SK-N-SH (cell line): ENCODE data around the gene ZNF516. TPM values are rescaled to one million over a fixed set of nuclear protein-coding genes. Genes with fewer than 3 reads are reported as not detected.

Experiments used
- CTCF ChIA-PET: fragments of 300-600, 350-600 bp; formaldehyde crosslinking; extraction: SDS; loops from one replicate; lab custom pipeline; 2021; lab: Yijun Ruan, JAX
- POLR2A ChIA-PET: fragments of 350-600 bp; sonication (Branson Sonifier 250); formaldehyde crosslinking; extraction: SDS; loops from one replicate; lab custom pipeline; 2020; ENCODE audit warnings: antibody characterized with exemption, inconsistent platforms; lab: Yijun Ruan, JAX
- DNase-seq: peaks from one replicate; pipeline ENCODE4 v3.0.0; 2012
- H2AFZ ChIP-seq: fragments of 200-600 bp; sonication (generic); 2 replicates; pipeline ENCODE4 v1.8.1; 2016; ENCODE audit warnings: antibody characterized with exemption, mild to moderate bottlenecking, low read depth
- H3F3A ChIP-seq: fragments of 200-600 bp; sonication (generic); replicated peaks from 2 replicates; pipeline ENCODE3; 2016; ENCODE audit warnings: antibody characterized with exemption, mild to moderate bottlenecking; ENCODE audit not compliant: insufficient read depth
- H3K27ac ChIP-seq, 2 experiments: fragments of 200-500 bp in 1 of 2; fragments of 200-600 bp in 1 of 2; sonication (Bioruptor generic) in 1 of 2; sonication (generic), shearing (Covaris generic) in 1 of 2; 2 replicates each; pipeline versions ENCODE4 v1.5.1 to v1.6.1; 2014 to 2016; ENCODE audit warnings: low read depth in 2 of 2, inconsistent platforms in 1 of 2, low read length in 1 of 2, mild to moderate bottlenecking in 1 of 2, mixed read lengths in 1 of 2
- H3K27me3 ChIP-seq: fragments of 200-600 bp; sonication (generic), shearing (Covaris generic); 2 replicates; pipeline ENCODE4 v1.6.1; 2016; ENCODE audit warnings: mixed run types; ENCODE audit not compliant: insufficient read depth
- H3K36me3 ChIP-seq, 2 experiments: fragments of 200-500 bp in 1 of 2; fragments of 200-600 bp in 1 of 2; sonication (Bioruptor generic) in 1 of 2; sonication (generic) in 1 of 2; replicated peaks in 1 of 2; 2 replicates each; pipeline versions ENCODE3 to v1.5.1; 2014 to 2016; ENCODE audit warnings: low read length in 1 of 2, mild to moderate bottlenecking in 1 of 2; ENCODE audit not compliant: insufficient read depth in 2 of 2, control insufficient read depth in 1 of 2
- H3K4me1 ChIP-seq, 2 experiments: fragments of 200-500 bp in 1 of 2; fragments of 200-600 bp in 1 of 2; sonication (Bioruptor generic) in 1 of 2; sonication (generic), shearing (Covaris generic) in 1 of 2; 2 replicates each; pipeline versions ENCODE4 v1.5.1 to v1.6.1; 2014 to 2016; ENCODE audit warnings: low read depth in 1 of 2, low read length in 1 of 2, mixed run types in 1 of 2; ENCODE audit not compliant: insufficient read depth in 2 of 2, control insufficient read depth in 1 of 2
- H3K4me2 ChIP-seq: fragments of 200-600 bp; sonication (generic), shearing (Covaris generic); 2 replicates; pipeline ENCODE4 v1.6.1; 2017; ENCODE audit warnings: mixed run types
- H3K4me3 ChIP-seq, 2 experiments: fragments of 200-500 bp in 1 of 2; fragments of 200-600 bp in 1 of 2; sonication (Bioruptor generic) in 1 of 2; sonication (generic), shearing (Covaris generic) in 1 of 2; 2 replicates each; pipeline versions ENCODE4 v1.5.1 to v1.8.1; 2014 to 2016; ENCODE audit warnings: low read depth in 2 of 2, inconsistent platforms in 1 of 2, low read length in 1 of 2, mild to moderate bottlenecking in 1 of 2, mixed read lengths in 1 of 2, moderate library complexity in 1 of 2
- H3K79me2 ChIP-seq: fragments of 200-600 bp; sonication (generic); 2 replicates; pipeline ENCODE4 v1.8.1; 2017; ENCODE audit warnings: mild to moderate bottlenecking; ENCODE audit not compliant: insufficient read depth
- H3K9ac ChIP-seq: fragments of 200-600 bp; sonication (generic); 2 replicates; pipeline ENCODE4 v1.6.1; 2017; ENCODE audit warnings: mixed run types
- H3K9me2 ChIP-seq: fragments of 200-600 bp; sonication (generic); 2 replicates; pipeline ENCODE4 v1.6.1; 2017; ENCODE audit warnings: mixed run types
- H3K9me3 ChIP-seq: fragments of 200-600 bp; sonication (generic); 2 replicates; pipeline ENCODE4 v1.6.1; 2017; ENCODE audit warnings: mixed run types, mild to moderate bottlenecking, moderate library complexity
- H4K20me1 ChIP-seq: fragments of 200-600 bp; sonication (generic); 2 replicates; pipeline ENCODE4 v1.6.1; 2017; ENCODE audit warnings: mild to moderate bottlenecking, mixed run types; ENCODE audit not compliant: insufficient read depth
- CHD2 ChIP-seq: fragments of 150-350 bp; IDR thresholded peaks from 2 replicates; pipeline ENCODE4 v1.6.1; 2018; ENCODE audit warnings: low read length; ENCODE audit not compliant: partially characterized antibody
- EP300 ChIP-seq, 2 experiments: IDR thresholded peaks; 2 replicates each; pipeline versions ENCODE4 v1.4.0 to v1.6.1; 2012; ENCODE audit warnings: borderline replicate concordance in 1 of 2, low read depth in 1 of 2, low read length in 1 of 2
- EZH2phosphoT487 ChIP-seq: fragments of 200-600 bp; sonication (generic); IDR thresholded peaks from 2 replicates; pipeline ENCODE4 v1.6.1; 2017; ENCODE audit warnings: low read depth, mixed run types, mild to moderate bottlenecking, antibody characterized with exemption, moderate library complexity, borderline replicate concordance
- FOXJ3 ChIP-seq: sonication (generic); formaldehyde crosslinking; IDR thresholded peaks from 2 replicates; pipeline ENCODE4 v1.5.1; 2020; ENCODE audit warnings: mild to moderate bottlenecking, missing genetic modification reagents
- GABPA ChIP-seq: IDR thresholded peaks from 2 replicates; pipeline ENCODE4 v1.4.0; 2012; ENCODE audit warnings: low read depth, mild to moderate bottlenecking
- GATA2 ChIP-seq: sonication (generic); formaldehyde crosslinking; IDR thresholded peaks from 2 replicates; pipeline ENCODE4 v1.5.0; 2020; ENCODE audit warnings: mild to moderate bottlenecking, missing genetic modification reagents
- MEF2A ChIP-seq: IDR thresholded peaks from 2 replicates; pipeline ENCODE4 v1.4.0; 2012; ENCODE audit warnings: low read depth, borderline replicate concordance
- MXI1 ChIP-seq: IDR thresholded peaks from 2 replicates; pipeline ENCODE4 v1.6.1; 2012; ENCODE audit warnings: mild to moderate bottlenecking, low read depth, low read length, improper control_type of control experiment
- RCOR1 ChIP-seq: fragments of 150-350 bp; IDR thresholded peaks from 2 replicates; pipeline ENCODE4 v1.6.1; 2017; ENCODE audit warnings: antibody characterized with exemption, low read length
- RXRA ChIP-seq: IDR thresholded peaks from 2 replicates; pipeline ENCODE4 v1.4.0; 2012; ENCODE audit warnings: low read depth, mild to moderate bottlenecking, borderline replicate concordance
- SMC3 ChIP-seq: IDR thresholded peaks from 2 replicates; pipeline ENCODE4 v1.6.1; 2012; ENCODE audit warnings: low read depth, low read length, improper control_type of control experiment
- TAF1 ChIP-seq: IDR thresholded peaks from 2 replicates; pipeline ENCODE4 v1.6.1; 2012; ENCODE audit warnings: low read depth, mild to moderate bottlenecking, low read length, moderate library complexity, borderline replicate concordance
- WGBS: methylation state at CpG from one replicate; pipeline ENCODE4 v1.1.6; 2017; ENCODE audit warnings: low lambda C conversion rate; 5-methylcytosine and 5-hydroxymethylcytosine counted together
- polyA plus RNA-seq, 3 experiments: library from polyadenylated mRNA; depleted of rRNA; stranded (reverse); fragments of >200 nt; gene quantifications; 2 replicates each; pipeline ENCODE4 v1.2.3, GENCODE V29; 2012
- TF ChIP-seq, protein P1 (sequence below): IDR thresholded peaks from 2 replicates; pipeline ENCODE4 v1.4.0; 2012; ENCODE audit warnings: low read depth, borderline replicate concordance
- TF ChIP-seq, protein P2 (sequence below): fragments of 200-600 bp; sonication (generic); IDR thresholded peaks from 2 replicates; pipeline ENCODE4 v1.6.1; 2017; ENCODE audit warnings: antibody characterized with exemption, mild to moderate bottlenecking, moderate library complexity
- TF ChIP-seq, protein P3 (sequence below): IDR thresholded peaks from 2 replicates; pipeline ENCODE4 v1.4.0; 2012; ENCODE audit warnings: low read depth
- TF ChIP-seq, protein P4 (sequence below): fragments of 150-350 bp; IDR thresholded peaks from 2 replicates; pipeline ENCODE4 v1.6.1; 2017; ENCODE audit warnings: antibody characterized with exemption, low read length, low read depth, borderline replicate concordance

The ZNF516 gene
- polyA plus RNA-seq, 1 of the 3 experiments (the other 2 are of a cell fraction): 4.4 TPM

DNA sequence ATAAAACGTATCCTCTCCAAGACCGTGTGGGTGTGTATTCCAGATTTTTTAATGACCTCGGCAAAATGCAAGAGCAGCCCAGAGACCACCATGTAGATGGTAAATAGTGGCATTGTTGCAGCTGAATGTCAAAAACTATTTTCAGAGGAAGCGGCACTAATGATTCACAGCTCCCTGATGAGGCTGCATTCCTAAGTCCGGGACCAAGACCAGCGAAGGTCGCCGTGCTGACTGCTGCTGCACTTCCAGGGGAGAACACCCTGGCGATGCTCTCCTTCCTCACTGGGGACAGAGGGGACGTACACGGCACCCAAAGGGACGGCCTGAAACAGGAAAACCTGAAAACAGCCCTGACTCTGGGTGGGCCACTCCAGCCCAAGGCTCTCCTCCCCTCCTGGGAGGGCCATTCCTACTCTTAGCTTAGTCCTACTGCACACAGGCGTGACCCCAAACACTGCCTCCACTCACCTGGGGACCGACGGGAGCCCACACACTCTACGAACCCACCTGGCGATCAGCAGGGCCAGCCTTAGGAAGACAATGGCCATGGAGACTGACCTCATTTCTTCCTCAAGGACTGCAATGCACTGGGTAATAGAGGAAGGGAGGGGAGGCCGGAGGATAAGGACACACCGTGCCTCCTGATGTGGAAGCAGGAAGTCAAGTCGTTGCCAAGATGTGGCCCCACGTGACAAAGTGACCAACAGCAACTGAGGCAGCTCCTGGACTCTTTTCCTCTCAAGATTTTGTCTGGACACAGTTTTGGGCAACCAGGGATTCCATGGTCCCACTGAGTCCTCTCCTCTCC, 82.8 kb downstream of the ZNF516 start:
- Histone ChIP-seq H4K20me1 (no peaks in the 10 kb centered on the region), H3K9me3 (no peaks in the 10 kb centered on the region), H3K4me3 (no peak overlapping the region), H3K9ac (no peak overlapping the region), H3K27me3 (no peaks in the 10 kb centered on the region), H3K36me3 (no peaks in the 10 kb centered on the region), H3K9me2 (no peaks in the 10 kb centered on the region), H3K4me1 (no peaks in the 10 kb centered on the region; a peak in 1 of 4 replicates), H2AFZ (no peak overlapping the region), H3K79me2 (0 out of 2 replicates have a peak, but pooled peaks cover 4% of the 10 kb centered on the region), H3K4me2 (no peak overlapping the region), H3K27ac (no peak overlapping the region), H3F3A (no peaks in the 10 kb centered on the region)
- ChIA-PET POLR2A (no interaction called here), CTCF (interaction anchor here (1.0 kb wide), 1 partner anchor 13 kb away, joined by 3 read pairs; no protein-coding TSS in a partner anchor)
- no peak for DNase-seq
- 80% methylated on average over 16 of the region's 21 CpGs for WGBS
- TF ChIP-seq RCOR1: no peak
- TF ChIP-seq, protein P1, sequence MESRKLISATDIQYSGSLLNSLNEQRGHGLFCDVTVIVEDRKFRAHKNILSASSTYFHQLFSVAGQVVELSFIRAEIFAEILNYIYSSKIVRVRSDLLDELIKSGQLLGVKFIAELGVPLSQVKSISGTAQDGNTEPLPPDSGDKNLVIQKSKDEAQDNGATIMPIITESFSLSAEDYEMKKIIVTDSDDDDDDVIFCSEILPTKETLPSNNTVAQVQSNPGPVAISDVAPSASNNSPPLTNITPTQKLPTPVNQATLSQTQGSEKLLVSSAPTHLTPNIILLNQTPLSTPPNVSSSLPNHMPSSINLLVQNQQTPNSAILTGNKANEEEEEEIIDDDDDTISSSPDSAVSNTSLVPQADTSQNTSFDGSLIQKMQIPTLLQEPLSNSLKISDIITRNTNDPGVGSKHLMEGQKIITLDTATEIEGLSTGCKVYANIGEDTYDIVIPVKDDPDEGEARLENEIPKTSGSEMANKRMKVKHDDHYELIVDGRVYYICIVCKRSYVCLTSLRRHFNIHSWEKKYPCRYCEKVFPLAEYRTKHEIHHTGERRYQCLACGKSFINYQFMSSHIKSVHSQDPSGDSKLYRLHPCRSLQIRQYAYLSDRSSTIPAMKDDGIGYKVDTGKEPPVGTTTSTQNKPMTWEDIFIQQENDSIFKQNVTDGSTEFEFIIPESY: no peak
- no peak for TF ChIP-seq CHD2
- TF ChIP-seq, protein P2, sequence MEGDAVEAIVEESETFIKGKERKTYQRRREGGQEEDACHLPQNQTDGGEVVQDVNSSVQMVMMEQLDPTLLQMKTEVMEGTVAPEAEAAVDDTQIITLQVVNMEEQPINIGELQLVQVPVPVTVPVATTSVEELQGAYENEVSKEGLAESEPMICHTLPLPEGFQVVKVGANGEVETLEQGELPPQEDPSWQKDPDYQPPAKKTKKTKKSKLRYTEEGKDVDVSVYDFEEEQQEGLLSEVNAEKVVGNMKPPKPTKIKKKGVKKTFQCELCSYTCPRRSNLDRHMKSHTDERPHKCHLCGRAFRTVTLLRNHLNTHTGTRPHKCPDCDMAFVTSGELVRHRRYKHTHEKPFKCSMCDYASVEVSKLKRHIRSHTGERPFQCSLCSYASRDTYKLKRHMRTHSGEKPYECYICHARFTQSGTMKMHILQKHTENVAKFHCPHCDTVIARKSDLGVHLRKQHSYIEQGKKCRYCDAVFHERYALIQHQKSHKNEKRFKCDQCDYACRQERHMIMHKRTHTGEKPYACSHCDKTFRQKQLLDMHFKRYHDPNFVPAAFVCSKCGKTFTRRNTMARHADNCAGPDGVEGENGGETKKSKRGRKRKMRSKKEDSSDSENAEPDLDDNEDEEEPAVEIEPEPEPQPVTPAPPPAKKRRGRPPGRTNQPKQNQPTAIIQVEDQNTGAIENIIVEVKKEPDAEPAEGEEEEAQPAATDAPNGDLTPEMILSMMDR: no peak
- no peak for TF ChIP-seq GABPA

DNA sequence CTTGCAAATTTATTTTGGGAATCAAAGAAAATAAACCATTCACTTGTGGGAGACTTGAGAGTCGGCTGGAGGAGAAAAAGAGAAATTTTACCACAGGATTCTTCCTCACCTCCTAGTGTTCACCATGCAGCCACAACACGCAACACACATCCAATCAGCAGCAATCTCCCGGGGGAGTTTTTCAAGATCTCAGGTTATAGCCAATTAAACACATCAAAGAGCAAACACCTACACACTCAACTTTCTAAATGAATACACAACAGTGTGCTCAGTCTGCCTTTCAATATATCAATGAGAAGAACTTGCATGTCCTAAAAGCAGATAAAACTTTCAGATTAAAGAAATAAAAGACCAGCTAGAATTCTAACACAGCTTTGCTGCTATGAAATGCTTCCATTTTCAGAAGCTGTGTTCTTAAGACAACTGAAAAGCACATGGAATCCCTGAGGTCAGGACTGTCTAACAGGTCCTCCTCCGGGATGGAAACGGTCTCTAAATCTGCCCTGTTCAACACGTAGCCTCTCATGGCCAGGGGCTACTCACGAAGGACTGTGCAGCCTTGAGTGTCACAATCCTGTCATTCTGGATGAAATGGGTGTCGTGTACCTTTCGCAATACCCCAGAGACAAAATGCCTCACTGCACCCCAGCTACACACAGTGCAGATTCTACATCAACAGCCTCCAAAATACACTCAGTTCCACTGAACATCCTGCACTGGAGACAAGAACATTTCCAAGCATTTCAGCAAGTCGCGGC, 84.2 kb downstream of the ZNF516 start:
- H3K4me2 ChIP-seq: no peak overlapping the region
- 0 out of 2 replicates have a peak, but pooled peaks cover 4% of the 10 kb centered on the region for H3K79me2 ChIP-seq
- TF ChIP-seq SMC3: no peak
- TF ChIP-seq, protein P3, sequence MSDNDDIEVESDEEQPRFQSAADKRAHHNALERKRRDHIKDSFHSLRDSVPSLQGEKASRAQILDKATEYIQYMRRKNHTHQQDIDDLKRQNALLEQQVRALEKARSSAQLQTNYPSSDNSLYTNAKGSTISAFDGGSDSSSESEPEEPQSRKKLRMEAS: no peak
- TF ChIP-seq EP300 (IDR thresholded peaks at IDR 0.05; ENCODE audit: borderline replicate concordance in 1 of 2, low read depth in 1 of 2, low read length in 1 of 2): no peak
- no peak for TF ChIP-seq GATA2 (CRISPR knock-in tag)
- no peak for TF ChIP-seq MEF2A
- no peak for TF ChIP-seq FOXJ3 (CRISPR knock-in tag)
- TF ChIP-seq, protein P1: no peak
- TF ChIP-seq MXI1: no peak
- no peak for TF ChIP-seq EZH2phosphoT487
- TF ChIP-seq TAF1: no peak
- TF ChIP-seq, protein P4, sequence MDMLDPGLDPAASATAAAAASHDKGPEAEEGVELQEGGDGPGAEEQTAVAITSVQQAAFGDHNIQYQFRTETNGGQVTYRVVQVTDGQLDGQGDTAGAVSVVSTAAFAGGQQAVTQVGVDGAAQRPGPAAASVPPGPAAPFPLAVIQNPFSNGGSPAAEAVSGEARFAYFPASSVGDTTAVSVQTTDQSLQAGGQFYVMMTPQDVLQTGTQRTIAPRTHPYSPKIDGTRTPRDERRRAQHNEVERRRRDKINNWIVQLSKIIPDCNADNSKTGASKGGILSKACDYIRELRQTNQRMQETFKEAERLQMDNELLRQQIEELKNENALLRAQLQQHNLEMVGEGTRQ: no peak
- no peak for TF ChIP-seq RXRA
- TF ChIP-seq RCOR1: no peak

More for the DNA sequence above, 84.2 kb downstream of the ZNF516 start:
- Histone ChIP-seq H3K9ac (no peak overlapping the region), H3K9me2 (no peaks in the 10 kb centered on the region), H4K20me1 (no peaks in the 10 kb centered on the region), H3F3A (no peaks in the 10 kb centered on the region), H3K36me3 (no peaks in the 10 kb centered on the region), H3K9me3 (no peaks in the 10 kb centered on the region), H3K4me3 (no peak overlapping the region), H2AFZ (no peak overlapping the region), H3K27ac (no peak overlapping the region), H3K27me3 (no peaks in the 10 kb centered on the region), H3K4me1 (no peaks in the 10 kb centered on the region; a peak in 1 of 4 replicates)
- POLR2A ChIA-PET: no interaction called here
- no peak for DNase-seq
- 60% methylated on average over 9 of the region's 11 CpGs for WGBS
- CTCF ChIA-PET: interaction anchor here (0.6 to 1.0 kb wide), 3 partner anchors 11 to 343 kb away, joined by 3 read pairs; no protein-coding TSS in a partner anchor
